ENCODE measurements around the gene FAM209B.
"Not testable (repeated sequence)": the region's sequence is repeated elsewhere in the genome, so short reads cannot be mapped to it uniquely, and the experiment has no call there.

Gene FAM209B

GRCh38 chr20:56532946-56533345 lies at the start of gene FAM209B:
Gene FAM209B (plus strand): TSS chr20:56533246. CDS start chr20:56533342, 96 bp downstream.
- not testable (repeated sequence) for DNase-seq (ENCODE audit: low read depth)

GRCh38 chr20:56483970-56484369 lies 49.1 kb upstream of the FAM209B start:
- no peak for DNase-seq (ENCODE audit: low read depth)

GRCh38 chr20:56487216-56487615 lies 45.8 kb upstream of the FAM209B start:
- DNase-seq (ENCODE audit: low read depth), result no peak

- DNase-seq (ENCODE audit: low read depth), result no peak
These were observed 44.5 kb upstream of the FAM209B start for GRCh38 chr20:56488566-56488965.

GRCh38 chr20:56501116-56501515 lies 31.9 kb upstream of the FAM209B start:
- no peak for DNase-seq (ENCODE audit: low read depth)

GRCh38 chr20:56503916-56504315 lies 29.1 kb upstream of the FAM209B start:
- DNase-seq (ENCODE audit: low read depth), result no peak

GRCh38 chr20:56504373-56505005 lies 28.6 kb upstream of the FAM209B start:
- no peak for DNase-seq (ENCODE audit: low read depth)

- no peak for DNase-seq (ENCODE audit: low read depth)
These were observed 26.9 kb upstream of the FAM209B start for GRCh38 chr20:56506103-56506502.

- no peak for DNase-seq (ENCODE audit: low read depth)
These were observed 21.1 kb upstream of the FAM209B start for GRCh38 chr20:56511926-56512325.

- DNase-seq (ENCODE audit: low read depth), result no peak
These were observed 19.6 kb upstream of the FAM209B start for GRCh38 chr20:56513161-56514150.

- no peak for DNase-seq (ENCODE audit: low read depth)
These were observed 16.4 kb upstream of the FAM209B start for GRCh38 chr20:56516631-56517030.

- no peak for DNase-seq (ENCODE audit: low read depth)
These were observed 15.8 kb upstream of the FAM209B start for GRCh38 chr20:56517211-56517610.

GRCh38 chr20:56517641-56518040 lies 15.4 kb upstream of the FAM209B start:
- DNase-seq (ENCODE audit: low read depth), result no peak

GRCh38 chr20:56518126-56518525 lies 14.9 kb upstream of the FAM209B start:
- no peak for DNase-seq (ENCODE audit: low read depth)

GRCh38 chr20:56518721-56519398 lies 14.2 kb upstream of the FAM209B start:
- no peak for DNase-seq (ENCODE audit: low read depth)

GRCh38 chr20:56519551-56519950 lies 13.5 kb upstream of the FAM209B start:
- no peak for DNase-seq (ENCODE audit: low read depth)

GRCh38 chr20:56520180-56520579 lies 12.9 kb upstream of the FAM209B start:
- DNase-seq (ENCODE audit: low read depth), result no peak

GRCh38 chr20:56520746-56521354 lies 12.2 kb upstream of the FAM209B start:
- not testable (repeated sequence) for DNase-seq (ENCODE audit: low read depth)

- no peak for DNase-seq (ENCODE audit: low read depth)
These were observed 10.7 kb upstream of the FAM209B start for GRCh38 chr20:56522311-56522710.

GRCh38 chr20:56524444-56524843 lies 8.6 kb upstream of the FAM209B start, which contains the start of gene FAM209A:
Gene FAM209A (plus strand): TSS chr20:56524744. CDS start chr20:56524809, 65 bp downstream.
- not testable (repeated sequence) for DNase-seq (ENCODE audit: low read depth)

- no peak for DNase-seq (ENCODE audit: low read depth)
These were observed 5.5 kb upstream of the FAM209B start for GRCh38 chr20:56527521-56527920.

- no peak for DNase-seq (ENCODE audit: low read depth)
These were observed 5.0 kb downstream of the FAM209B start for GRCh38 chr20:56537997-56538396.

All from stimulated activated CD8-positive, alpha-beta memory T cell treated with anti-CD3 and anti-CD28 coated beads, Interleukin-7, amount 100 ng/mL, for 24 hours (primary cell).